Measurements from ENCODE around the gene FAM83C.
A peak's percentile ranks its signal among the peaks of the same experiment; 100 is the strongest.

FAM83C gene

GRCh38 chr20:35283441-35284266 is 8.6 kb downstream of the FAM83C start:
- Mint-ChIP-seq H3K36me3 (peaks cover 14% of the 10 kb centered on the region), H3K9me3 (no peaks in the 10 kb centered on the region), H3K4me3 (peak overlapping the region; percentile 91), H3K27ac (peak overlapping the region; percentile 86), H3K27me3 (no peaks in the 10 kb centered on the region), H3K4me1 (peaks cover 30% of the 10 kb centered on the region)

DNA sequence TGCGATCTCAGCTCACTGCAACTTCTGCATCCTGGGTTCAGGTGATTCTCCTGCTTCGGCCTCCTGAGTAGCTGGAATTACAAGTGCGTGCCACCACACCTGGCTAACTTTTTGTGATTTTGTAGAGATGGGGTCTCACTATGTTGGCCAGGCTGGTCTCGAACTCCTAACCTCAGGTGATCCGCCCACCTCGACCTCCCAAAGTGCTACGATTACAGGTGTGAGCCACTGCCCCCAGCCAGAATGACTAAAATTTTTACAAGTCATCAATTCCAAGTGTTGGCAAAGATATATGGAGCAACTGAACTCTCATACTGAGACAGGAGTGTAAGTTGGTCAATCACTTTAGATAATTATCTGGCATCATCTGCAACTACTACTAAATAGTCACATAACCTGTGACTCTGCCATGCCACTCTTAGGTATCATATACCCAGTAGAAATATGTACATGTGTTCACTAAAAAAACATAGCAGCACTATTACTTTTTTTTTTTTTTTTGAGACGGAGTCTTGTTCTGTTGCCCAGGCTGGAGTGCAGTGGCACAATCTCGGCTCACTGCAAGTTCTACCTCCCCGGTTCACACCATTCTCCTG is 10.6 kb downstream of the FAM83C start:
- Mint-ChIP-seq H3K36me3 (peaks cover 18% of the 10 kb centered on the region), H3K4me3 (no peak overlapping the region)

GRCh38 chr20:35280523-35280922 is 11.7 kb downstream of the FAM83C start:
- Mint-ChIP-seq H3K4me3 (no peak overlapping the region), H3K27me3 (no peaks in the 10 kb centered on the region), H3K36me3 (peaks cover 18% of the 10 kb centered on the region), H3K9me3 (no peaks in the 10 kb centered on the region), H3K27ac (no peak overlapping the region), H3K4me1 (peaks cover 30% of the 10 kb centered on the region)

More for the DNA sequence above, 10.6 kb downstream of the FAM83C start:
- Mint-ChIP-seq H3K27me3 (no peaks in the 10 kb centered on the region), H3K4me1 (peaks cover 30% of the 10 kb centered on the region), H3K9me3 (no peaks in the 10 kb centered on the region), H3K27ac (no peak overlapping the region)

DNA sequence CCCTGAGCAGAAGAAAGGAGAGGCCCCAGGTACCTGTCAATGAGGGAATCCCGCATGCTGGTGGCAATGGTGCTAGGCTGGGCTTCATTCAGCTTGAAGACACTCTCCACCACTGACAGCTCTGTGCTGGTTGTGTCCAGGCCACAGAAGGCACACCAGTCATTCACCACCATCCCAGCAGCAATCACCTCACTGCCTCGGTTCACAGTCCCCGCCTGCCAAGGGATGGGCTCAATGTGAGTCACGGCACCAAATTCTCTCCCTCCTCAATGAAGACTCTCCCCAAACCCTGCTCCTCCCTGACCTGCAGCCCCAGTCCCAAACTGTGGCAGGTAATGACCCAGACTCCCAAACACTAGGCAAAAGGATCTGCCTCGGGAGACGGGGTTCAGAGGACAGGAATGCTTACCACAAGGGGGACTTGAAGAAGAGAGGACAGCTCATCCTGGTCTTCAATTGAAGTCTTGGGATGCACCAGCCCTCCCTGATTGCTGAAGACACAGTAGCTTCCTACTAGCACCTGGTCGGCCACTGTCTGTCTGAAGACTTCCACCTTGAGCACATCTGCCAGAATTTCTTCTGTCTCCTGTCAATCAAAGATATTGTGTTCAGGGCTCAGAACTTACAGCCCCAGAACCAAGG is 12.6 kb downstream of the FAM83C start:
- peaks cover 23% of the 10 kb centered on the region for H3K4me1 Mint-ChIP-seq
- no peaks in the 10 kb centered on the region for H3K9me3 Mint-ChIP-seq
- H3K4me3 Mint-ChIP-seq, result no peak overlapping the region
- H3K36me3 Mint-ChIP-seq, result peaks cover 18% of the 10 kb centered on the region
- H3K27ac Mint-ChIP-seq, result peak overlapping the region; percentile 52
- no peaks in the 10 kb centered on the region for H3K27me3 Mint-ChIP-seq

GRCh38 chr20:35279040-35279439 is 13.2 kb downstream of the FAM83C start:
- H3K36me3 Mint-ChIP-seq, result peaks cover 18% of the 10 kb centered on the region

DNA sequence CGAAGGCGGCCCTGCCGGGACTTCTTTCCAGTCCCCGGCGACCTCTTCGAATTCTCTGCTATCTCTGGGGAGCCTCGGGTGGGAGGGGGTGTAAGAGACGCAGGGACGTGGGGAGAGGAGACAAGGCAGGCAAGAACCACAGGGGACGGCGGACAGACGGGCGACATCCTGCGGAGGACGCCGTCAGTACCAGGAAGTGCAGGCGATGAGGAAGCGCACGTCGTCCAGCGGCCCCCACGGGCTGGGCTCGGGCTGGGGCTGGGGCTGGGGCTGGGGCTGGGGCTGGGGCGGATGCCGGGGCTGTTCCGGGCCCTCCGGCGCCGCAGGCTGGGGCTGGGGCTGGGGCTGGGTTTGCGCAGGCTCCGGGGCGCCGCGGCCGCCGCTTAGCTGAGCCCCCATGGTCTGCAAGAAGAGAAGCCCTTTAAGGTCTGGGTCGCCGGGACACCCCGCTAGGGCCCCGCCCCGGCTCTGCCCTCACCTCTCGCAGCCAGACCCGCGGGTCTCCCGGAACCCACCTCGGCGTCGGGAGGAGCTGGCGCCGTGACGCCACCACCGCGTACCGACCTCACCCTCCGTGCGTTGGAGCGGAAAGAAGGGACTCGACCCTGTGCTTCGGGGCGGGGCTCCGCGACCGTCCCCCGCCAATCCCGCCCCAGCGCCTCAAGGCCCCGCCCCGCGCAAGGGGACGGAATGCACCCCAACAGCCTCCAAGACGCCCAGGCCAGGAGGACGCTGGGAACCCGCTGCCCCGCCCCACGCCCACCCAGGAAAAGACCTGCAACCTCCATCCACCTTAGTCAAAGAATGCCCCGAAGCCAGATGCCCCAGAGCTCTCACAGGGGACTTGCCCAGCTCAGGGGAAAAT is 14.5 kb downstream of the FAM83C start, which contains the start of gene MMP24OS:
Gene MMP24OS, minus strand, starts transcription at position 592 of the 865 bp plus-strand sequence. Its CDS starts 193 bp downstream, at position 399.
- H3K27ac Mint-ChIP-seq, result peak within 1 kb of the TSS; percentile 97
- H3K27me3 Mint-ChIP-seq, result no peaks in the 10 kb centered on the region
- H3K4me1 Mint-ChIP-seq, result peaks cover 17% of the 10 kb centered on the region
- peaks cover 15% of the 10 kb centered on the region for H3K36me3 Mint-ChIP-seq
- H3K4me3 Mint-ChIP-seq, result peak within 1 kb of the TSS; percentile 97
- H3K9me3 Mint-ChIP-seq, result no peaks in the 10 kb centered on the region

More at GRCh38 chr20:35279040-35279439, 13.2 kb downstream of the FAM83C start:
- no peaks in the 10 kb centered on the region for H3K9me3 Mint-ChIP-seq
- no peak overlapping the region for H3K4me3 Mint-ChIP-seq
- H3K27me3 Mint-ChIP-seq, result no peaks in the 10 kb centered on the region
- peak overlapping the region; percentile 52 for H3K27ac Mint-ChIP-seq
- H3K4me1 Mint-ChIP-seq, result peaks cover 23% of the 10 kb centered on the region

DNA sequence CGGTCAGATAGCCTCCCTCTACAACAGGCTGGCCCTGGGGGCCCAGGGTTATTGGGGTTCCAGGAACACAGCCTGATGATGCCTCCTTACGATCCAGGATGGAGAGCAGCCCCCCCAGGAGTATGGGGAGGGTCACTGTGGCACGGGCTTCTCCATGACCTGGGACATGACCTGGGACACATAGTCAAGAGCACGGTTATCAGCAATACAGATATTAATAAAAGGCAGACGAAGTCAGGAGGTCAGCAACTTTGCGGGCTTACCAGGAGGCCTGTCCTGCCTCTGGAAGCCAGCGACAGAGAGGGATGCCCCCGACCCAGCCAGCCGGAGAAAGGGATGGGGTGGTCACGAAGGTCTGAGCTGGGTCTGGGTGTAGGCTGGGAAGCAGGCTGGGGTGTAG is 15.1 kb downstream of the FAM83C start:
- Mint-ChIP-seq H3K27me3 (no peaks in the 10 kb centered on the region), H3K4me3 (peak overlapping the region; percentile 97), H3K36me3 (peaks cover 14% of the 10 kb centered on the region), H3K4me1 (peaks cover 16% of the 10 kb centered on the region), H3K27ac (peak overlapping the region; percentile 97), H3K9me3 (no peaks in the 10 kb centered on the region)

GRCh38 chr20:35276408-35276807 is 15.8 kb downstream of the FAM83C start:
- Mint-ChIP-seq H3K4me3 (peak overlapping the region; percentile 97), H3K27me3 (no peaks in the 10 kb centered on the region), H3K4me1 (peaks cover 11% of the 10 kb centered on the region), H3K9me3 (no peaks in the 10 kb centered on the region), H3K36me3 (peaks cover 11% of the 10 kb centered on the region), H3K27ac (no peak overlapping the region)

DNA sequence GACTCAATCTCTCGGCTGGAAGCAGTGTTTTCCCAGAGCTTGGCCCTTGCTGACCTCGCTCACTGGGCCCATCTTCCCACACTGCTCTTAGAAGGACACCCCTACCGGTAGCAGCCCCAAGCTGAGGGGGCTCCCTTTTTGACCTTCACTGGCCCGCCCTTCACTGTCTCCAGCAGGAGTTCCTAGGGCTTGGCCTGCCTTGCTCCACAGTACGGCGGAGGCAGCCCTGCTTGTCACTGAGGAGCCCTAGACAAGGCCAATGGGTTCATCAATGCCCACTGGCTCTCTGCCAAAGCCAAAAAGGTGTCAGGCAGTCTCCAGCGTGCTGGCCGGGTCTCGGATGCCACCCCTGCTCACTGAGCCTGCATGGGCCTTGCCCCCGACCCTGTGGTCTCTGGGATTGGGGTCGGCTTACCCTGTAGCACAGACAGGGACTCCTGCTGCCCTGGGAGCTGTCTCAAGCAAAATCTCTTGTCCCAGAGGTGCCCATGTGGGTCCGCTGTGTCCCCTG is 16.4 kb downstream of the FAM83C start:
- Mint-ChIP-seq H3K4me3 (peak overlapping the region; percentile 97), H3K9me3 (no peaks in the 10 kb centered on the region), H3K4me1 (peaks cover 11% of the 10 kb centered on the region), H3K36me3 (peaks cover 11% of the 10 kb centered on the region), H3K27me3 (no peaks in the 10 kb centered on the region), H3K27ac (no peak overlapping the region)

DNA sequence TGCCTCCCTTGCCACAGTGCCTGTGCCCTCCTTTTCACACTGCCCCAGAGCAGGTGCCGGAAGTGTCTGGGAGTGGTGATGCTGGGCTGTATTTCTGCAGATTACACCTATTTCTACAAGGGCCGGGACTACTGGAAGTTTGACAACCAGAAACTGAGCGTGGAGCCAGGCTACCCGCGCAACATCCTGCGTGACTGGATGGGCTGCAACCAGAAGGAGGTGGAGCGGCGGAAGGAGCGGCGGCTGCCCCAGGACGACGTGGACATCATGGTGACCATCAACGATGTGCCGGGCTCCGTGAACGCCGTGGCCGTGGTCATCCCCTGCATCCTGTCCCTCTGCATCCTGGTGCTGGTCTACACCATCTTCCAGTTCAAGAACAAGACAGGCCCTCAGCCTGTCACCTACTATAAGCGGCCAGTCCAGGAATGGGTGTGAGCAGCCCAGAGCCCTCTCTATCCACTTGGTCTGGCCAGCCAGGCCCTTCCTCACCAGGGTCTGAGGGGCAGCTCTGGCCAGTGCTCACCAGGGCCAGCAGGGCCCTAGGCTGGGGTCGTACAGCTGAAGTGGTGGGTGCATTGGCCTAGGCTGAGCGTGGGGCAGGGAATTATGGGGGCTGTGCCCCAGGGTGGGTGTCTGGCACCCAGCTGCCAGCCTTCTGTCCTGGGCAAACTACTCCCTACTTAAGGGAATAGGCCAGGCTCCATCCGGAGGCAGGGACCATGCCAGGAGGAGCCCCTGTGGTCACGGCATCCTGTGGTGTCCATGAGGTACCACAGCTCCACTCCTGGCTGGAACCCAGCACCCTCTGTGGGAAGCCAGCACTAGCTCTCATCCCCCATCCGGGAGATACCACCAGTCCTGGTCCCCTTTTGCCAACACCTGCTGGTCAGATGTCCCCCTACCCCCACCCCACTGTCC is 17.8 kb downstream of the FAM83C start:
- Mint-ChIP-seq H3K36me3 (peaks cover 6% of the 10 kb centered on the region), H3K27me3 (no peaks in the 10 kb centered on the region), H3K27ac (peak overlapping the region; percentile 12), H3K4me1 (peaks cover 11% of the 10 kb centered on the region), H3K4me3 (no peak overlapping the region), H3K9me3 (no peaks in the 10 kb centered on the region)

DNA sequence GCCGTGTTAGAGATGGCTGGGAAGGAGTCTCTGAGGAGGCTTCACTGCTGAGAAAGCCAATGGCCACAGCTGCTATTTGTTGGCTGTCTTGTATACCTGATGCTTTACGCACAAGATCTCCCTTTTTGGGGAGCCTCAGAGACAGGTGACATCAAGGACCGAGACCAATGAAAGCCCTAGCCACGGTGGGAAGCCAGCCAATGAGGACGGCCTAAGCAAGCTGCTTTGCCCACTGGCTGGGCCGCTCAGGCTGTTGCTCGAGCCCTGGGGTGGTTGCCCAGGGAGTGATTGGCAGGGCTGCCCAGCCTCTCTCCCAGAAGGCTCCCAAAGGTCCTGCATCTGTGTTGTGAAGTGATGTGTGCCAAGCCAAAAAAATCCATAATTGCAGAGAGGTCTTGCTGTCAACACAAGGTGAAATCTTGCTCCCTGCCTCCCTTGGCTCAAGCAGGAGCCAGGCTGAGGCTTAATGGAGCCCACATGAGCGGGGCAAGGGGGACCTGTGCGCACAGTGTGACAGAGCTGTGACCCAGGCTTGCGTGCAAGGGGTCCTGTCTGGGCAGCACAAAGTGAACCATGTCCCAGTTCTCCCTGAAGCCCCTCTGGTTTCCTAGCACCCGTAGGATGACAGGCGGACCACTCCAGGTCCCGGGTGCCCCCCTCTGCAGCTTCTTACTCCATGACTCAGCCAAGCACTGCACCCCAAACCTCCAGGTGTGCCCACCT is 18.6 kb downstream of the FAM83C start:
- no peaks in the 10 kb centered on the region for H3K9me3 Mint-ChIP-seq
- no peak overlapping the region for H3K4me3 Mint-ChIP-seq
- peaks cover 11% of the 10 kb centered on the region for H3K4me1 Mint-ChIP-seq

GRCh38 chr20:35271904-35272303 is 20.3 kb downstream of the FAM83C start:
- peaks cover 12% of the 10 kb centered on the region for H3K4me1 Mint-ChIP-seq
- H3K27ac Mint-ChIP-seq, result no peak overlapping the region
- H3K27me3 Mint-ChIP-seq, result no peaks in the 10 kb centered on the region
- H3K4me3 Mint-ChIP-seq, result no peak overlapping the region
- H3K9me3 Mint-ChIP-seq, result no peaks in the 10 kb centered on the region
- H3K36me3 Mint-ChIP-seq, result peaks cover 1% of the 10 kb centered on the region

More for the DNA sequence above, 18.6 kb downstream of the FAM83C start:
- H3K36me3 Mint-ChIP-seq, result peaks cover 4% of the 10 kb centered on the region
- H3K27ac Mint-ChIP-seq, result no peak overlapping the region
- no peaks in the 10 kb centered on the region for H3K27me3 Mint-ChIP-seq

DNA sequence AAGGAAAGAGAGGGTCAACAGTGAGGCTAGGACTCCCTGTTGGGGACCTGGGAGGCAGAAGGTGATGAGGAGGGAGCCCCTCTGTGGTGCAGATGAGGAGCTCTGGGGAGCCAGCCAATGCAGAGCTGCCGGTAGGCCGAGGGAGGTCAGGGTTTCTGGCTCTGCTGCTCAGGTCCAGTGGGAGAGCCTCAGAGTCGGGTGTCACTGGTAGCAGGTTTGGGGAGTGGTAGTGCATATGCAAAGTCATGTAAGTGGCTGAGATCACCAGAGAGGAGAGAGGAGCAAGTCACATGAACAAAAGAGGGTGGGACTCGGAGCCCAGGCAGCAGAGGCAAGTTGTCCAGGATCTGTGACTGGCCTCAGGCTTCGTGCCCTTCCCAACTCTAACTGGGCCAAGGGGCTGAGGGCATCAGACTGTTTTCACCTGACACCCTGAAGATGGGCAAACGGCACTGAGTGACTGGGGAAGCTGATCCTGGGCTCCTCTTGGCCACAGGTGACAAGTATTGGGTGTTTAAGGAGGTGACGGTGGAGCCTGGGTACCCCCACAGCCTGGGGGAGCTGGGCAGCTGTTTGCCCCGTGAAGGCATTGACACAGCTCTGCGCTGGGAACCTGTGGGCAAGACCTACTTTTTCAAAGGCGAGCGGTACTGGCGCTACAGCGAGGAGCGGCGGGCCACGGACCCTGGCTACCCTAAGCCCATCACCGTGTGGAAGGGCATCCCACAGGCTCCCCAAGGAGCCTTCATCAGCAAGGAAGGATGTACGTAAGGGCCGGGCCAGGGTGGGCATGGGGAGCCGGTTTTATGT is 20.9 kb downstream of the FAM83C start:
- Mint-ChIP-seq H3K27ac (no peak overlapping the region), H3K27me3 (no peaks in the 10 kb centered on the region), H3K4me3 (no peak overlapping the region), H3K36me3 (peaks cover 4% of the 10 kb centered on the region), H3K4me1 (peaks cover 14% of the 10 kb centered on the region), H3K9me3 (no peaks in the 10 kb centered on the region)
